GM12874 (cell line): ENCODE data around the gene ASGR1.

ENCODE experiments used
- TF ChIP-seq, protein P1 (sequence below): IDR thresholded peaks from 2 replicates; pipeline ENCODE4 v1.5.1; 2011; ENCODE audit warnings: low read depth, mild to moderate bottlenecking, control low read depth, low read length, moderate library complexity; ENCODE audit not compliant: insufficient read depth

ASGR1 gene

GRCh38 chr17:7144213-7144612 lies 35.0 kb downstream of the ASGR1 start:
- TF ChIP-seq, protein P1, sequence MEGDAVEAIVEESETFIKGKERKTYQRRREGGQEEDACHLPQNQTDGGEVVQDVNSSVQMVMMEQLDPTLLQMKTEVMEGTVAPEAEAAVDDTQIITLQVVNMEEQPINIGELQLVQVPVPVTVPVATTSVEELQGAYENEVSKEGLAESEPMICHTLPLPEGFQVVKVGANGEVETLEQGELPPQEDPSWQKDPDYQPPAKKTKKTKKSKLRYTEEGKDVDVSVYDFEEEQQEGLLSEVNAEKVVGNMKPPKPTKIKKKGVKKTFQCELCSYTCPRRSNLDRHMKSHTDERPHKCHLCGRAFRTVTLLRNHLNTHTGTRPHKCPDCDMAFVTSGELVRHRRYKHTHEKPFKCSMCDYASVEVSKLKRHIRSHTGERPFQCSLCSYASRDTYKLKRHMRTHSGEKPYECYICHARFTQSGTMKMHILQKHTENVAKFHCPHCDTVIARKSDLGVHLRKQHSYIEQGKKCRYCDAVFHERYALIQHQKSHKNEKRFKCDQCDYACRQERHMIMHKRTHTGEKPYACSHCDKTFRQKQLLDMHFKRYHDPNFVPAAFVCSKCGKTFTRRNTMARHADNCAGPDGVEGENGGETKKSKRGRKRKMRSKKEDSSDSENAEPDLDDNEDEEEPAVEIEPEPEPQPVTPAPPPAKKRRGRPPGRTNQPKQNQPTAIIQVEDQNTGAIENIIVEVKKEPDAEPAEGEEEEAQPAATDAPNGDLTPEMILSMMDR: no peak

- TF ChIP-seq, protein P1: no peak
Measured at GRCh38 chr17:7141824-7142223, 37.3 kb downstream of the ASGR1 start.

GRCh38 chr17:7139400-7139799 lies 39.8 kb downstream of the ASGR1 start:
- TF ChIP-seq, protein P1: no peak

GRCh38 chr17:7138800-7139381 lies 40.3 kb downstream of the ASGR1 start:
- TF ChIP-seq, protein P1: no peak

DNA sequence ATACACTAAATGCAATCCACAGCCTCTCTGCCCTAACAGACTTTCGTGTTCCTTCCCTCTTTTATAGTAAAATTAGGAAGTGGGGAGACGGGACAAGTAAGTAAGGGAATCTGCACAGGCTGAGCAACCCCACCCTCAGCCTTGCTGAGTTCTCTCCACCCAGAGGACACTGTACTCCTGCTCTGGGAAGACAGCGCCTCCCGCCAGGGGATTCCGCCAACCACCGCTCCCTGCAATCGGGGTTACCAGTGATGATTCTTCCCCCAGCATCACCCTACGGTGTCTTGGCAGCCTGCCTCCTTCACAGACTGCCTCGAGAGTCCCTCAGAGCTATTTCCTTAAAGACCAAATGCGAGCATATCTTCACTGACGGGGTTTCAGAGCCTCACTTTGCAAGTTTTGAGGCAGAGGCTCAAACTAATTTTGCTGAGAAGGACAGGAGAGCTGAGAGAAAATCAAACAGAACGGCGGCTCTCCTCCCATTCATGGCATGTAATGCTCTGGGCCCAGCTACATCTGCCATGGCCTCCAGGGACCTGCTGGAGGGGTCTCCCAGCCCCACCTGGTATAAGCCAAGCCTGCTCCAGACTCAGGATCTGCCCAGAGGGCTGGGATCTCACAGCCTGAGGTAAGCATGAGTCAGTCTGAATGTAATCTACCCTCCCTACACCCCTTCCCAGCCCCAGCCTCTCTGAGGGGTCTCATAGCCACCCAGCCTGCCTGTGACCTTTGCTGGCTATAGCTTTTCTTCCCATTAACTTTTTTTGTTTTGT lies 41.8 kb downstream of the ASGR1 start:
- TF ChIP-seq, protein P1: no peak

- TF ChIP-seq, protein P1: peak; percentile 70
Measured at GRCh38 chr17:7136266-7136877, 42.8 kb downstream of the ASGR1 start.

DNA sequence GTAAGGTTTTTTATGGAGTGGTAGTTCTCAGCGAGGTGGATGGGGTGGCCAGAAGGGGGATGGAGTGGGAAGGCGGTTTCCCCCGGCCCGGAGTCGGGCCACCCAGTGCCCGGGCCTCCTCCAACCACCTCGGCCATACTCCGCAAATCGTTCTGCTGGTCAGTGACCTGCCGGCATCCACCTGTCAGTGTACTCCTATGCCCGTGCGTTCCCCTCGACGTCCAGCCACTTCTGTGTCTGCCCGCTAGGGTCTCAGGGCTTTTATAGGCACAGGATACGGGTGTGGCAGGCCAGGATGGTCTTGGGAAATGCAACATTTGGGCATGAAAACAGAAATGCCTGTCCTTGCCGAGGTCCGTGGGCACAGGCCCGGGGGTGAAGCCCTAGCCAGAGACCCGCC lies 45.3 kb downstream of the ASGR1 start:
- TF ChIP-seq, protein P1: no peak
